Colonic mucosa (tissue), 4 donors: ENCODE results near the gene ANO2. TPM values are rescaled to one million over a fixed set of nuclear protein-coding genes. Genes with fewer than 3 reads are reported as not detected.
"Not testable (repeated sequence)": the region's sequence is repeated elsewhere in the genome, so short reads cannot be mapped to it uniquely, and the experiment has no call there.

ENCODE experiments used
- DNase-seq: peaks from one replicate; pipeline ENCODE4 v3.0.0-alpha.2; 2020
- H3K27ac ChIP-seq: fragments of 200-600 bp; one replicate; pipeline ENCODE4 v1.8.0; 2021
- H3K27me3 ChIP-seq: fragments of 200-600 bp; one replicate; pipeline ENCODE4 v1.8.0; 2021
- H3K36me3 ChIP-seq: fragments of 200-600 bp; one replicate; pipeline ENCODE4 v1.8.0; 2021
- H3K4me1 ChIP-seq: fragments of 200-600 bp; one replicate; pipeline ENCODE4 v1.8.0; 2021; ENCODE audit warnings: mild to moderate bottlenecking
- H3K4me3 ChIP-seq: fragments of 200-600 bp; one replicate; pipeline ENCODE4 v1.8.0; 2021
- H3K9ac ChIP-seq, 2 donors: one replicate each; pipeline ENCODE4 v1.7.0; 2013; ENCODE audit warnings: control low read depth in 2 of 2, low read depth in 2 of 2, low read length in 2 of 2
- H3K9me3 ChIP-seq: fragments of 200-600 bp; one replicate; pipeline ENCODE4 v1.8.0; 2021
- intact Hi-C: fragments of 100-400 bp; cut with DNase I; formaldehyde crosslinking; loops from one replicate; pipeline ENCODE4 v1.14.1; 2022
- total RNA-seq, 2 donors: library from RNA; stranded (reverse); fragmentation: NEBNext Ultra II Directional in 1 of 2; extraction: Animal tissue kit (Norgen Biotek cat#: 25700) in 1 of 2; gene quantifications; one replicate each; pipeline ENCODE4 v1.2.1, GENCODE V29; 2021
- TF ChIP-seq, protein P1 (sequence below): fragments of 200-600 bp; IDR thresholded peaks from one replicate; pipeline ENCODE4 v1.8.0; 2022; ENCODE audit warnings: antibody characterized with exemption, mild to moderate bottlenecking
- donor health status: healthy.
- donor health status: DM: no; HTN: no; CAD: no.
- donor health status: DM: no; HTN: no; CAD: no.

The ANO2 gene
- total RNA-seq, 2 donors from 2014 or later = 1.1 to 2.2 TPM

GRCh38 chr12:5660238-5660637 lies 284.8 kb downstream of the ANO2 start:
- no peak overlapping the region for H3K9ac ChIP-seq

GRCh38 chr12:5658339-5658941 lies 286.6 kb downstream of the ANO2 start:
- intact Hi-C loops, DNase-seq, H3K4me1 ChIP-seq, H3K27ac ChIP-seq, H3K9me3 ChIP-seq, H3K36me3 ChIP-seq, H3K9ac ChIP-seq, H3K4me3 ChIP-seq, H3K27me3 ChIP-seq: not testable (repeated sequence)

More at GRCh38 chr12:5660238-5660637, 284.8 kb downstream of the ANO2 start:
- intact Hi-C loops = no loop called here
- DNase-seq = no peak
- Histone ChIP-seq H3K4me3 (no peak overlapping the region), H3K27ac (no peak overlapping the region), H3K27me3 (no peaks in the 10 kb centered on the region), H3K36me3 (no peaks in the 10 kb centered on the region), H3K4me1 (no peaks in the 10 kb centered on the region), H3K9me3 (no peaks in the 10 kb centered on the region)
- TF ChIP-seq, protein P1, sequence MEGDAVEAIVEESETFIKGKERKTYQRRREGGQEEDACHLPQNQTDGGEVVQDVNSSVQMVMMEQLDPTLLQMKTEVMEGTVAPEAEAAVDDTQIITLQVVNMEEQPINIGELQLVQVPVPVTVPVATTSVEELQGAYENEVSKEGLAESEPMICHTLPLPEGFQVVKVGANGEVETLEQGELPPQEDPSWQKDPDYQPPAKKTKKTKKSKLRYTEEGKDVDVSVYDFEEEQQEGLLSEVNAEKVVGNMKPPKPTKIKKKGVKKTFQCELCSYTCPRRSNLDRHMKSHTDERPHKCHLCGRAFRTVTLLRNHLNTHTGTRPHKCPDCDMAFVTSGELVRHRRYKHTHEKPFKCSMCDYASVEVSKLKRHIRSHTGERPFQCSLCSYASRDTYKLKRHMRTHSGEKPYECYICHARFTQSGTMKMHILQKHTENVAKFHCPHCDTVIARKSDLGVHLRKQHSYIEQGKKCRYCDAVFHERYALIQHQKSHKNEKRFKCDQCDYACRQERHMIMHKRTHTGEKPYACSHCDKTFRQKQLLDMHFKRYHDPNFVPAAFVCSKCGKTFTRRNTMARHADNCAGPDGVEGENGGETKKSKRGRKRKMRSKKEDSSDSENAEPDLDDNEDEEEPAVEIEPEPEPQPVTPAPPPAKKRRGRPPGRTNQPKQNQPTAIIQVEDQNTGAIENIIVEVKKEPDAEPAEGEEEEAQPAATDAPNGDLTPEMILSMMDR = no peak

DNA sequence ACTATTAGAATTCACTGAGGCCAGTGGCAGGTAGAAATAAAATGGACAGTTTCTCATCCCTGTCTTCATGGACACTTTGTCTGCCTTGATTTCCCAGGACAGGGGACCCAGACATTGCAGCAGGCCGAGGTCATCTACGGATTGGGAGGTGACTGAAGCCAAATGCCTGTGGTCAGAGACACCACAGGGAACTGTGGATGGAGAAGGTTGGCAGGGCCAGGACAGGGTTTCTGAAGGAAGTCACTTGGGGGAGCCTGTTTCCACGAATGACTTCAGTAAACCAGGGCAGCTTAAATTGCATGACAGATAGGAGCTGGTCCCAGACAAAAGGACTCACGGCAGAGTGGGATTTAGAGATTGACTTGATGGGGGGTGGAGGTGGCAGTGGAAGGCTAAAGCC lies 288.2 kb downstream of the ANO2 start:
- Histone ChIP-seq H3K4me3 (no peak overlapping the region), H3K36me3 (no peaks in the 10 kb centered on the region), H3K9me3 (no peaks in the 10 kb centered on the region), H3K4me1 (no peaks in the 10 kb centered on the region), H3K27ac (no peak overlapping the region), H3K27me3 (no peaks in the 10 kb centered on the region), H3K9ac (no peak overlapping the region)
- no peak for DNase-seq
- TF ChIP-seq, protein P1 = no peak
- intact Hi-C loops = no loop called here

GRCh38 chr12:5655120-5655519 lies 289.9 kb downstream of the ANO2 start:
- Histone ChIP-seq H3K9me3 (no peaks in the 10 kb centered on the region), H3K27me3 (no peaks in the 10 kb centered on the region), H3K9ac (no peak overlapping the region), H3K36me3 (no peaks in the 10 kb centered on the region), H3K27ac (no peak overlapping the region), H3K4me3 (no peak overlapping the region), H3K4me1 (no peaks in the 10 kb centered on the region)
- no peak for DNase-seq
- TF ChIP-seq, protein P1 = no peak
- intact Hi-C loops = no loop called here

- Histone ChIP-seq H3K27ac (no peak overlapping the region), H3K4me1 (no peaks in the 10 kb centered on the region), H3K9me3 (no peaks in the 10 kb centered on the region), H3K4me3 (no peak overlapping the region), H3K27me3 (no peaks in the 10 kb centered on the region), H3K9ac (no peak overlapping the region), H3K36me3 (no peaks in the 10 kb centered on the region)
- DNase-seq = no peak
- TF ChIP-seq, protein P1 = no peak
- intact Hi-C loops = no loop called here
These were observed 291.0 kb downstream of the ANO2 start for GRCh38 chr12:5654019-5654418.

- Histone ChIP-seq H3K9ac (no peak overlapping the region), H3K27me3 (no peaks in the 10 kb centered on the region), H3K9me3 (no peaks in the 10 kb centered on the region), H3K27ac (no peak overlapping the region), H3K4me3 (no peak overlapping the region), H3K4me1 (no peaks in the 10 kb centered on the region), H3K36me3 (no peaks in the 10 kb centered on the region)
- no peak for DNase-seq
- TF ChIP-seq, protein P1 = no peak
- intact Hi-C loops = no loop called here
These were observed 294.1 kb downstream of the ANO2 start for GRCh38 chr12:5650829-5651461.
